Brain microvascular endothelial cell (primary cell): ENCODE measurements around the gene ABCC1.

Source experiments
- DNase-seq: peaks from one replicate; pipeline ENCODE4 v3.0.0-alpha.2; 2020
- H3K27ac ChIP-seq: fragments of 250-450 bp; sonication (Bioruptor Pico); 2 replicates; pipeline ENCODE4 v1.5.1; 2020; ENCODE audit warnings: mild to moderate bottlenecking, moderate library complexity
- H3K27me3 ChIP-seq: fragments of 250-450 bp; sonication (Bioruptor Pico); replicated peaks from 2 replicates; pipeline ENCODE4 v1.5.1; 2020; ENCODE audit warnings: mild to moderate bottlenecking
- H3K36me3 ChIP-seq: fragments of 250-450 bp; sonication (Bioruptor Pico); replicated peaks from 2 replicates; pipeline ENCODE4 v1.5.1; 2020; ENCODE audit warnings: mild to moderate bottlenecking
- H3K4me3 ChIP-seq: 2 replicates; pipeline ENCODE4 v1.5.1; 2011; ENCODE audit warnings: low read depth, mild to moderate bottlenecking, control low read depth, low read length, moderate library complexity
- in situ Hi-C: cut with HindIII; loops from 2 replicates; pipeline ENCODE4 v1.10.0; 2017; ENCODE audit warnings: low sequenced_read_pairs, low pct_ligation_motif_present
- TF ChIP-seq, protein P1 (sequence below): IDR thresholded peaks from 2 replicates; pipeline ENCODE4 v1.5.1; 2011; ENCODE audit warnings: low read depth, mild to moderate bottlenecking, moderate library complexity, low read length, control low read depth, inconsistent platforms; ENCODE audit errors: missing control alignments

The ABCC1 gene

DNA sequence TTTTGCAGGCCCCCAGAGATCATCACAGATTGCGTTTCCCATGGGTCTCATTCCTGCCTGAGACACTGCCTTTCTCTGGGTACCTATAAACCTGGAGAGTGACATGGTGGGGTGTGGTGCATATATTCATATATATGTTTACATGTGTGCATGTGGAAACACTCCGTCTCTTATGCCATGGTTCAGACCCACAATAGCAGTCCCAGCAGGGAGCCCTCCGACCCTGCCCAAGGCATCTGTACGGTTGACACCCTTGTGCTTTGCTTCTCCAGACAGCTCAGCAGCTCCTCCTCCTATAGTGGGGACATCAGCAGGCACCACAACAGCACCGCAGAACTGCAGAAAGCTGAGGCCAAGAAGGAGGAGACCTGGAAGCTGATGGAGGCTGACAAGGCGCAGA is 157.1 kb downstream of the ABCC1 start:
- Histone ChIP-seq H3K27ac (no peak overlapping the region), H3K36me3 (peaks cover 49% of the 10 kb centered on the region), H3K27me3 (no peaks in the 10 kb centered on the region), H3K4me3 (no peak overlapping the region)
- in situ Hi-C loops, result no loop called here
- no peak for DNase-seq
- TF ChIP-seq, protein P1, sequence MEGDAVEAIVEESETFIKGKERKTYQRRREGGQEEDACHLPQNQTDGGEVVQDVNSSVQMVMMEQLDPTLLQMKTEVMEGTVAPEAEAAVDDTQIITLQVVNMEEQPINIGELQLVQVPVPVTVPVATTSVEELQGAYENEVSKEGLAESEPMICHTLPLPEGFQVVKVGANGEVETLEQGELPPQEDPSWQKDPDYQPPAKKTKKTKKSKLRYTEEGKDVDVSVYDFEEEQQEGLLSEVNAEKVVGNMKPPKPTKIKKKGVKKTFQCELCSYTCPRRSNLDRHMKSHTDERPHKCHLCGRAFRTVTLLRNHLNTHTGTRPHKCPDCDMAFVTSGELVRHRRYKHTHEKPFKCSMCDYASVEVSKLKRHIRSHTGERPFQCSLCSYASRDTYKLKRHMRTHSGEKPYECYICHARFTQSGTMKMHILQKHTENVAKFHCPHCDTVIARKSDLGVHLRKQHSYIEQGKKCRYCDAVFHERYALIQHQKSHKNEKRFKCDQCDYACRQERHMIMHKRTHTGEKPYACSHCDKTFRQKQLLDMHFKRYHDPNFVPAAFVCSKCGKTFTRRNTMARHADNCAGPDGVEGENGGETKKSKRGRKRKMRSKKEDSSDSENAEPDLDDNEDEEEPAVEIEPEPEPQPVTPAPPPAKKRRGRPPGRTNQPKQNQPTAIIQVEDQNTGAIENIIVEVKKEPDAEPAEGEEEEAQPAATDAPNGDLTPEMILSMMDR, result no peak

DNA sequence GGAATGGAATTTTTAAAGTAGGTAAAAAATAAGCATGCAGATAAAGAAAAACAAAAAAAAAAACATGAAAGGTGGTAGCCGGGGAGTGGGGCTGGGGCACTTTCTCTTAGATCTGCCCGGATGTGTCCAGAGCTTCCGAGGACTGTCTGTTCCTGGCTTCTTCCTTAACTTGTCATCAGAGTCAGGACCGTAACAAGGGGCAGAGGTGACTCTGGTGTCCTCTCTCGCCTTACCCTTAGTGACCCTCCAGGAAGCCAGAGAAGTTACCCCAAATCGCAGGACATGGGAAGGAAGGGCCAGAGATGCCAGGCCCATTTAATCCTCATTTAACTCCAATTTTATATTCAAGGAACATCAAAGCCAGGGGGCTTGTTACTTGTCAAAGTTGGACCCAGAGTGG is 158.4 kb downstream of the ABCC1 start:
- no peak overlapping the region for H3K4me3 ChIP-seq
- no peak overlapping the region for H3K27ac ChIP-seq
- no peak for DNase-seq
- in situ Hi-C loops, result no loop called here
- H3K36me3 ChIP-seq, result peaks cover 59% of the 10 kb centered on the region
- no peaks in the 10 kb centered on the region for H3K27me3 ChIP-seq
- TF ChIP-seq, protein P1, result no peak

DNA sequence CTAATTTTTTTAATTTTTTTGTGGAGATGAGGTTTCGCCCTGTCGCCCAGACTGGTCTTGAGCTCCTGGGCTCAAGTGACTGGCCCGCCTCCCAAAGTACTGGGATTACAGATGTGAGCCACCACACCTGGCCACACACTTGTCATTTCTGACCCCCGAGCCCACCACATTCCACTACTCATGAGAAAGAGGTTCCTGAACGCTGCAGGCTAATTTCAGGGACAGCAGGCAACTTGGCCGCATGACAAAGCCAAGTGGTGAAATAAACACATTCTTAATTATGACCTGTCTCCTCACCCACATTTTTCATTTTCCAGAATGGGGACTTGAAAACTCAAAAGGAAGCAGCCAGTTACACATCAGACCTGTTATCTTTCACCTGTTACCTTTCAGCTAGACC is 159.3 kb downstream of the ABCC1 start:
- H3K36me3 ChIP-seq, result peaks cover 59% of the 10 kb centered on the region

DNA sequence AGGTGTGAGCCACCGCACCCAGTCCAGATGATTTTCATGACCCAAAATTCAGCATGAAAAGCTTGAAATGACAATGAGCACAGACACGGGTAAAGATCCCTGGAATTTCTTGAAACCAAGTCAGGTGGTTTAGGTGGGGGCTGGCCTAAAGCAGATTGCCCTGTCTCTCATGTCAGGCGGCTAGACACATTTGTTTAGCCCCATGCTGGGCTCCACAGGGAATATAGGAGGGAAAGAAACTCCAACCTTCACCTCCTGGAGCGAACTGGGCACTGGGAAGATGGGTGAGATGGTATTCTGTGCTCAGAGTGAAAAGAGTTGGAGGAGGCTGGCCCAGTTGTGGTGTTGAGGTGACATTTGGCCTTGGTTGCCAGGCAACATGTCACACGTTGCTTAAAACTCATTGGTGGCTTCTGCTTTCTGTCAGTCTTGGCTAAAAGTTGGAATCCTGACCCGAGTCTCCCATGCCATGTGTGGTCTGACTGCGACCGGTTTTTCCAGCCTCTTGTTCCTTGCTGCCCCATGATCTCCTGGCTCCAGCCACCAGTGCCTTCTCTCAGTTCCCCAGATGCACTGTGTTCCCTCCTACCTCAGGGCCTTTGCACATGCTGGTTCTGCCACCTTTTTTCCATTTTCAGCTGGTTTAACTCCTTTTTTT is 160.2 kb downstream of the ABCC1 start:
- no peak overlapping the region for H3K27ac ChIP-seq
- in situ Hi-C loops, result no loop called here
- H3K36me3 ChIP-seq, result peaks cover 55% of the 10 kb centered on the region
- no peaks in the 10 kb centered on the region for H3K27me3 ChIP-seq
- no peak overlapping the region for H3K4me3 ChIP-seq
- DNase-seq, result no peak
- TF ChIP-seq, protein P1, result no peak

More for the DNA sequence above, 159.3 kb downstream of the ABCC1 start:
- no peak overlapping the region for H3K4me3 ChIP-seq
- H3K27me3 ChIP-seq, result no peaks in the 10 kb centered on the region
- no peak overlapping the region for H3K27ac ChIP-seq
- no peak for DNase-seq
- in situ Hi-C loops, result no loop called here
- TF ChIP-seq, protein P1, result no peak

DNA sequence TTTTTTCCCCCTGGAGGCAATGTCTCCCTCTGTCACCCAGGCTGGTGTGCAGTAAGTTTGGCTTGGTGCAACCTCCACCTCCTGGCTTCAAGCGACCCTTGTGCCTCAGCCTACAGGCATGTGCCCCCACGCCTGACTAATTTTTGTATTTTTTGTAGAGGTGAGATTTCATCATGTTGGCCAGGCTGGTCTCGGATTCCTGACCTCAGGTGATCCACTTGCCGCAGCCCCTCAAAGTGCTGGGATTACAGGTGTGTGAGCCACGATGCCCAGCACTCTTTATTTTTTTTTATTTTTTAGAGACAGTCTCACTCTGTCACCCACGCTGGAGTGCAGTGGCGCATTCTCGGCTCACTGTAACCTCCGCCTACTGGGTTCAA is 160.7 kb downstream of the ABCC1 start:
- in situ Hi-C loops, result no loop called here
- TF ChIP-seq, protein P1, result no peak
- Histone ChIP-seq H3K4me3 (no peak overlapping the region), H3K36me3 (peaks cover 60% of the 10 kb centered on the region), H3K27me3 (no peaks in the 10 kb centered on the region), H3K27ac (no peak overlapping the region)
- no peak for DNase-seq

DNA sequence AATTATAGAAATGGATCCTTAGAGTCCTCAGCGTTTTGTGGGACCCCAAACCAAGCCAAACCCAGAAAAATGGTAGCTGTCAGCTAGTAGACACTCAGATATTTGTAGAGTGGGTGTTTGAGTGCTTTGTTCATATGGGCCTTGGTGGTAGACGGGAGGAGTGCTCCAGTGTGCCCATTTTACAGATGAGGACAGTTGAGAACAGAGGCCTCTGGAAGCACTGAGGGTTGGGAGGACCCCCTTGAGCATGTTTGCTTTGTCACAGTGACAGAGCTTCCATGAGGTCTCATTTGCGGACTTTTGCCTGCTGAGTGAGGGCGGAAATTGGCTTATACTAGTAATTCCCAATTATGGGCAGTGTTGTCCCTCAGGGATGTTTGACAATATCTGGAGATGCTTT is 162.2 kb downstream of the ABCC1 start:
- no peak for DNase-seq
- in situ Hi-C loops, result no loop called here
- Histone ChIP-seq H3K4me3 (no peak overlapping the region), H3K27ac (no peak overlapping the region), H3K27me3 (no peaks in the 10 kb centered on the region), H3K36me3 (peaks cover 66% of the 10 kb centered on the region)
- TF ChIP-seq, protein P1, result no peak
